Measurements from ENCODE around the gene GALNT17.

Gene GALNT17

DNA sequence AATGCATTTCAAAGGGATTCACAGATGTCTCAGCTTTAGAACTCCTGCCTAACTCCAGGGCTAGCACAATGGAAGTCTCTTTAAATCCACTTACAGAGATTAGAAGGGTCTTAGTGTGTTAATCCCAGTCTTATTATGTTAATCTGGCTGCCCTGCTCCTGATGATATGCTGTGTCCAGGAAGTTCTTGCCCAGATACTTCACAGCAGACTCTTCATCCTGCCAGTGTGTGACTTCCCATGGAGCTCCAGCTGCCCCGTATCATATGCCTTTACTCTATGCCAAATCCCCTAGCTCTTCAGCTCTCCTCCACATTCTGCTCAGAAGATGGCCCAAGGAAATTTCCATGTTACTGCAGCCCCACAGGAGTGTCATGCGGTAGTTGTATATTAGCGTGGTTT, 533.8 kb downstream of the GALNT17 start:
- no peak overlapping the region for H3K4me2 ChIP-seq (ENCODE audit: insufficient read depth, low read length)
- no peak overlapping the region for H3K9ac ChIP-seq (ENCODE audit: low read depth, low read length)
- no peaks in the 10 kb centered on the region for H3K4me1 ChIP-seq (ENCODE audit: insufficient read depth, low read length)
- DNase-seq (no peak), ATAC-seq (ENCODE audit: insufficient read depth, low read depth) (no peak)
- H3K79me2 ChIP-seq (ENCODE audit: insufficient read depth, low read length), result no peaks in the 10 kb centered on the region
- TF ChIP-seq EZH2 (IDR thresholded peaks at IDR 0.05; ENCODE audit: borderline replicate concordance, low read depth, low read length, severe bottlenecking), result no peak
- no peak for TF ChIP-seq CTCF (IDR thresholded peaks at IDR 0.05; ENCODE audit: borderline replicate concordance, extremely low read depth, low read length, poor library complexity, severe bottlenecking)
- no peaks in the 10 kb centered on the region for H4K20me1 ChIP-seq (ENCODE audit: insufficient read depth, low read length)
- H3K27me3 ChIP-seq (ENCODE audit: insufficient read depth, low read length, poor library complexity), result no peaks in the 10 kb centered on the region
- H3K27ac ChIP-seq (ENCODE audit: low read length), result no peak overlapping the region
- H3K9me3 ChIP-seq (ENCODE audit: insufficient read depth, low read length, severe bottlenecking), result no peaks in the 10 kb centered on the region
- H2AFZ ChIP-seq (ENCODE audit: low read depth, low read length), result no peak overlapping the region
- H3K36me3 ChIP-seq (ENCODE audit: insufficient read depth, low read length), result no peaks in the 10 kb centered on the region
- no peak overlapping the region for H3K4me3 ChIP-seq (ENCODE audit: low read depth in 1 of 2, low read length in 2 of 2)

DNA sequence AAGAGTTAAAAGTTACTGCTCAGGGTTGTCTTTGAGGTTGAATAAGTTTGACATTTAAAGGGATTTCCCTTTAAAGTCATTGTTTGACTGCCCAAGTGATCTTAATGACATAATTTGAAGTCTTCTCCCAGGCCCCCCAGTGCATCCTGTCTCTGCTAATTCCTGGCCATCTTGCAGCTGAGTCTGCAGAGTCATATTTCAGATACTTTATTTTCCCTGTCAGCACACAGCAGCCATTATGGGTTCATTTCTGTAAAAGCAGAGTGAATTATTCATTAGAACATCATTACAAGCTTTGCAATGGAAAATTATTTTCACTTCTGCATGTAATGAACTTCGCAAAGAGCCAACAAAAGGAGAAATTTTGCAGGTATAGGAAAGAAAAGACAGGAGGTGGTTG, 536.6 kb downstream of the GALNT17 start:
- Histone ChIP-seq H3K4me2 (ENCODE audit: insufficient read depth, low read length) (no peak overlapping the region), H3K4me1 (ENCODE audit: insufficient read depth, low read length) (no peaks in the 10 kb centered on the region), H3K9me3 (ENCODE audit: insufficient read depth, low read length, severe bottlenecking) (no peaks in the 10 kb centered on the region), H3K27me3 (ENCODE audit: insufficient read depth, low read length, poor library complexity) (no peaks in the 10 kb centered on the region), H3K36me3 (ENCODE audit: insufficient read depth, low read length) (no peaks in the 10 kb centered on the region), H2AFZ (ENCODE audit: low read depth, low read length) (no peak overlapping the region), H3K79me2 (ENCODE audit: insufficient read depth, low read length) (no peaks in the 10 kb centered on the region), H3K9ac (ENCODE audit: low read depth, low read length) (no peak overlapping the region), H4K20me1 (ENCODE audit: insufficient read depth, low read length) (no peaks in the 10 kb centered on the region), H3K27ac (ENCODE audit: low read length) (no peak overlapping the region), H3K4me3 (ENCODE audit: low read depth in 1 of 2, low read length in 2 of 2) (no peak overlapping the region)
- no peak for TF ChIP-seq CTCF (IDR thresholded peaks at IDR 0.05; ENCODE audit: borderline replicate concordance, extremely low read depth, low read length, poor library complexity, severe bottlenecking)
- no peak for TF ChIP-seq EZH2 (IDR thresholded peaks at IDR 0.05; ENCODE audit: borderline replicate concordance, low read depth, low read length, severe bottlenecking)
- DNase-seq (no peak), ATAC-seq (ENCODE audit: insufficient read depth, low read depth) (no peak)

DNA sequence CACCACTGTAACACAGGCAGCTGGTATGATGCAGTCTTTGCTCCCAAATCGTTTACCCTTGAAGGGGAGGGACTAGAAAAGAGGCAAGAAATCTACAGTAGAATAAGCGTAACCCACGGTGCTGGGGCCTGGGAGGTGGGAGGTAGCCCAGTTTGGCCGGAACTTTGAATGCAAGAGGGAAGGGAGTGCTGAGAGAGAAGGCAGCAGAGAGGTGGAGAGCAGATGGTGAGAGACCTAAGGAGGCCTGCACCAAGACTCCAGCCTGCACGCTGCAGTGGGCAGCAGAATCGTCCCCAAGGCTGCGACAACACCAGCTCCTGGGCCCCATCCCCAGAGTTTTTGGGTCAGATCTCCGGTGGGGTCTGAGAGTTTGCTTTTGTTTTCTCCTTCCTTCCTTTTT, 547.5 kb downstream of the GALNT17 start:
- no peaks in the 10 kb centered on the region for H3K9me3 ChIP-seq (ENCODE audit: insufficient read depth, low read length, severe bottlenecking)
- no peak overlapping the region for H3K4me3 ChIP-seq (ENCODE audit: low read depth in 1 of 2, low read length in 2 of 2)
- H3K27me3 ChIP-seq (ENCODE audit: insufficient read depth, low read length, poor library complexity), result no peaks in the 10 kb centered on the region
- H3K4me1 ChIP-seq (ENCODE audit: insufficient read depth, low read length), result no peaks in the 10 kb centered on the region
- H3K36me3 ChIP-seq (ENCODE audit: insufficient read depth, low read length), result no peaks in the 10 kb centered on the region
- no peak overlapping the region for H2AFZ ChIP-seq (ENCODE audit: low read depth, low read length)
- no peak overlapping the region for H3K9ac ChIP-seq (ENCODE audit: low read depth, low read length)
- no peaks in the 10 kb centered on the region for H4K20me1 ChIP-seq (ENCODE audit: insufficient read depth, low read length)
- no peak for TF ChIP-seq EZH2 (IDR thresholded peaks at IDR 0.05; ENCODE audit: borderline replicate concordance, low read depth, low read length, severe bottlenecking)
- no peak for TF ChIP-seq CTCF (IDR thresholded peaks at IDR 0.05; ENCODE audit: borderline replicate concordance, extremely low read depth, low read length, poor library complexity, severe bottlenecking)
- H3K4me2 ChIP-seq (ENCODE audit: insufficient read depth, low read length), result no peak overlapping the region
- DNase-seq (no peak), ATAC-seq (ENCODE audit: insufficient read depth, low read depth) (no peak)
- H3K27ac ChIP-seq (ENCODE audit: low read length), result no peak overlapping the region
- H3K79me2 ChIP-seq (ENCODE audit: insufficient read depth, low read length), result no peaks in the 10 kb centered on the region

GRCh38 chr7:71682181-71682580, 550.2 kb downstream of the GALNT17 start:
- no peak overlapping the region for H3K27ac ChIP-seq (ENCODE audit: low read length)
- no peak overlapping the region for H3K4me3 ChIP-seq (ENCODE audit: low read depth in 1 of 2, low read length in 2 of 2)
- H3K4me2 ChIP-seq (ENCODE audit: insufficient read depth, low read length), result no peak overlapping the region
- H3K27me3 ChIP-seq (ENCODE audit: insufficient read depth, low read length, poor library complexity), result no peaks in the 10 kb centered on the region
- H3K4me1 ChIP-seq (ENCODE audit: insufficient read depth, low read length), result no peaks in the 10 kb centered on the region
- TF ChIP-seq EZH2 (IDR thresholded peaks at IDR 0.05; ENCODE audit: borderline replicate concordance, low read depth, low read length, severe bottlenecking), result no peak
- no peak for TF ChIP-seq CTCF (IDR thresholded peaks at IDR 0.05; ENCODE audit: borderline replicate concordance, extremely low read depth, low read length, poor library complexity, severe bottlenecking)
- H3K9ac ChIP-seq (ENCODE audit: low read depth, low read length), result no peak overlapping the region
- ATAC-seq (ENCODE audit: insufficient read depth, low read depth), result no peak
- H3K9me3 ChIP-seq (ENCODE audit: insufficient read depth, low read length, severe bottlenecking), result no peaks in the 10 kb centered on the region
- no peaks in the 10 kb centered on the region for H4K20me1 ChIP-seq (ENCODE audit: insufficient read depth, low read length)
- no peak for DNase-seq
- H3K79me2 ChIP-seq (ENCODE audit: insufficient read depth, low read length), result no peaks in the 10 kb centered on the region
- H3K36me3 ChIP-seq (ENCODE audit: insufficient read depth, low read length), result no peaks in the 10 kb centered on the region
- H2AFZ ChIP-seq (ENCODE audit: low read depth, low read length), result no peak overlapping the region

All from DND-41 (cell line).